Liver (tissue), 9 donors: Measurements from ENCODE around the gene TMEM167A. TPM values are rescaled to one million over a fixed set of nuclear protein-coding genes. Genes with fewer than 3 reads are reported as not detected.

Experiments
- DNase-seq: peaks from one replicate; pipeline ENCODE4 v3.0.0-alpha.2; 2017; ENCODE audit warnings: low spot score
- H3K27ac ChIP-seq, 2 donors: one replicate each; pipeline ENCODE4 v1.7.0; 2013; ENCODE audit warnings: inconsistent platforms in 2 of 2, low read length in 2 of 2, control low read depth in 1 of 2, low read depth in 1 of 2, mild to moderate bottlenecking in 1 of 2
- H3K27me3 ChIP-seq, 4 donors: one replicate each; pipeline versions ENCODE4 v1.6.1 to v1.7.0; 2013; ENCODE audit warnings: low read length in 3 of 4, inconsistent platforms in 1 of 4, mild to moderate bottlenecking in 1 of 4, moderate library complexity in 1 of 4; ENCODE audit not compliant: control insufficient read depth in 4 of 4, insufficient read depth in 4 of 4
- H3K36me3 ChIP-seq, 4 donors: one replicate each; pipeline versions ENCODE4 v1.6.1 to v1.7.0; 2013; ENCODE audit warnings: low read length in 3 of 4, mild to moderate bottlenecking in 3 of 4, low read depth in 1 of 4, moderate library complexity in 1 of 4; ENCODE audit not compliant: control insufficient read depth in 4 of 4, insufficient read depth in 3 of 4
- H3K4me1 ChIP-seq, 4 donors: one replicate each; pipeline versions ENCODE4 v1.6.1 to v1.7.0; 2013; ENCODE audit warnings: low read length in 3 of 4, mild to moderate bottlenecking in 3 of 4, moderate library complexity in 1 of 4; ENCODE audit not compliant: control insufficient read depth in 4 of 4, insufficient read depth in 4 of 4
- H3K4me3 ChIP-seq, 3 donors: one replicate each; pipeline versions ENCODE4 v1.6.1 to v1.7.0; 2013; ENCODE audit warnings: low read length in 3 of 3, control low read depth in 1 of 3, low read depth in 1 of 3, mild to moderate bottlenecking in 1 of 3
- H3K9ac ChIP-seq, 2 donors: one replicate each; pipeline ENCODE4 v1.7.0; 2013; ENCODE audit warnings: low read length in 2 of 2, mild to moderate bottlenecking in 2 of 2, moderate library complexity in 2 of 2, control low read depth in 1 of 2, low read depth in 1 of 2
- H3K9me3 ChIP-seq, 4 donors: one replicate each; pipeline versions ENCODE4 v1.6.1 to v1.7.0; 2013; ENCODE audit warnings: low read length in 3 of 4; ENCODE audit not compliant: control insufficient read depth in 4 of 4
- FOXA1 ChIP-seq: IDR thresholded peaks from 2 replicates; pipeline ENCODE4 v1.6.1; 2016; ENCODE audit warnings: antibody characterized with exemption
- GABPA ChIP-seq, 2 donors: IDR thresholded peaks in 1 of 2; conservative IDR thresholded peaks in 1 of 2; 2 replicates each; pipeline ENCODE4 v1.6.1; 2016; ENCODE audit warnings: antibody characterized with exemption in 2 of 2, mild to moderate bottlenecking in 1 of 2, moderate library complexity in 1 of 2
- HNF4A ChIP-seq, 2 donors: conservative IDR thresholded peaks; 2 replicates each; pipeline ENCODE4 v1.6.1; 2016; ENCODE audit warnings: antibody characterized with exemption in 2 of 2, mild to moderate bottlenecking in 2 of 2
- HNF4G ChIP-seq: IDR thresholded peaks from 2 replicates; pipeline ENCODE4 v1.6.1; 2016; ENCODE audit warnings: antibody characterized with exemption
- NR2F2 ChIP-seq: IDR thresholded peaks from 2 replicates; pipeline ENCODE4 v1.6.1; 2016; ENCODE audit warnings: antibody characterized with exemption
- RAD21 ChIP-seq, 2 donors: IDR thresholded peaks; 2 replicates each; pipeline ENCODE4 v1.6.1; 2016; ENCODE audit warnings: antibody characterized with exemption in 2 of 2, mild to moderate bottlenecking in 2 of 2
- RXRA ChIP-seq, 2 donors: IDR thresholded peaks; 2 replicates each; pipeline ENCODE4 v1.6.1; 2017 to 2018; ENCODE audit warnings: antibody characterized with exemption in 2 of 2, mild to moderate bottlenecking in 1 of 2
- SP1 ChIP-seq: IDR thresholded peaks from 2 replicates; pipeline ENCODE4 v1.6.1; 2018; ENCODE audit warnings: antibody characterized with exemption, mild to moderate bottlenecking
- TAF1 ChIP-seq: conservative IDR thresholded peaks from 2 replicates; pipeline ENCODE4 v1.6.1; 2016; ENCODE audit warnings: antibody characterized with exemption, mild to moderate bottlenecking
- YY1 ChIP-seq: IDR thresholded peaks from 2 replicates; pipeline ENCODE4 v1.6.1; 2016; ENCODE audit warnings: antibody characterized with exemption, mild to moderate bottlenecking
- WGBS: extraction: QIAGEN DNeasy Blood & Tissue Kit; methylation state at CpG from one replicate; pipeline ENCODE4 v1.1.7; 2013; 5-methylcytosine and 5-hydroxymethylcytosine counted together
- polyA plus RNA-seq, 2 donors: library from polyadenylated mRNA; stranded (reverse) in 1 of 2; unstranded in 1 of 2; fragments of 200-250 nt in 1 of 2; fragments of >200 nt in 1 of 2; fragmentation: Nextera tagmentation in 1 of 2; extraction: Ambion mirVana in 1 of 2; gene quantifications; one replicate each; pipeline versions ENCODE4 v1.2.1 to v1.2.3, GENCODE V29; 2013 to 2015
- total RNA-seq, 2 donors: library from RNA; depleted of rRNA; stranded (reverse); fragments of >200 nt; gene quantifications; one replicate each; pipeline ENCODE4 v1.2.3, GENCODE V29; 2014
- TF ChIP-seq, protein P1 (sequence below): IDR thresholded peaks from 2 replicates; pipeline ENCODE4 v1.6.1; 2016; ENCODE audit warnings: antibody characterized with exemption
- TF ChIP-seq, protein P2 (sequence below): fragments of 150-350 bp; IDR thresholded peaks from 2 replicates; pipeline ENCODE4 v1.5.1; 2017; ENCODE audit warnings: improper control_type of control experiment, low read depth, low read length; ENCODE audit not compliant: missing input control
- TF ChIP-seq, protein P3 (sequence below): IDR thresholded peaks from 2 replicates; pipeline ENCODE4 v1.6.1; 2016; ENCODE audit warnings: antibody characterized with exemption
- TF ChIP-seq, protein P4 (sequence below): IDR thresholded peaks from 2 replicates; pipeline ENCODE4 v1.6.1; 2016; ENCODE audit warnings: antibody characterized with exemption, mild to moderate bottlenecking
- donor health status: healthy.
- donor health status: healthy.
- donor health status: healthy.
- donor health status: healthy.
- donor health status: healthy.

The TMEM167A gene
- total and polyA plus RNA-seq, 4 donors = 27.0 to 55.2 (median 37.1) TPM

DNA sequence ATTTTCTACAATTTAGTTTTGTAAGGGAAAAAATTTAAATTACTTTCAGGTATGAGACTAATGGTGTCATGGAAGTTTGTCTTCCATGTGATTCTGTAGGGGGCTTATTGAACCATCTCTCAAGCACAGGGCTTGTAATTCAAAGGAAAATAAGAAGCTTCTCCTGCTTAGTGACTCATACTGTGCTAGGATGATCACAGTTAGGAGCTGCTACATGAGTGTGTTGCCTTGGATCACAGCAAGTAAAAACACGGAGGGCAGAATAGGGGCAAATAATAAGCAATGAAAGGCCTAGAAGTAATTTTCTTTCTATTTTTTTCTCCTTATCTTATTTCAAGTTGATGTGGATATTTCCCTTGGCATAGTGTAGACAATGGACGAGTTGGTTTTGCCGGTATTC lies 28.9 kb downstream of the TMEM167A start:
- WGBS = 94% methylated on average over 3 of the region's 3 CpGs
- H3K9me3 ChIP-seq = no peaks in the 10 kb centered on the region
- H3K9ac ChIP-seq = no peak overlapping the region
- no peaks in the 10 kb centered on the region for H3K4me1 ChIP-seq
- H3K27ac ChIP-seq = no peak overlapping the region
- DNase-seq = no peak
- no peaks in the 10 kb centered on the region for H3K27me3 ChIP-seq
- TF ChIP-seq, protein P1, sequence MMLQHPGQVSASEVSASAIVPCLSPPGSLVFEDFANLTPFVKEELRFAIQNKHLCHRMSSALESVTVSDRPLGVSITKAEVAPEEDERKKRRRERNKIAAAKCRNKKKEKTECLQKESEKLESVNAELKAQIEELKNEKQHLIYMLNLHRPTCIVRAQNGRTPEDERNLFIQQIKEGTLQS = no peak
- TF ChIP-seq, protein P2, sequence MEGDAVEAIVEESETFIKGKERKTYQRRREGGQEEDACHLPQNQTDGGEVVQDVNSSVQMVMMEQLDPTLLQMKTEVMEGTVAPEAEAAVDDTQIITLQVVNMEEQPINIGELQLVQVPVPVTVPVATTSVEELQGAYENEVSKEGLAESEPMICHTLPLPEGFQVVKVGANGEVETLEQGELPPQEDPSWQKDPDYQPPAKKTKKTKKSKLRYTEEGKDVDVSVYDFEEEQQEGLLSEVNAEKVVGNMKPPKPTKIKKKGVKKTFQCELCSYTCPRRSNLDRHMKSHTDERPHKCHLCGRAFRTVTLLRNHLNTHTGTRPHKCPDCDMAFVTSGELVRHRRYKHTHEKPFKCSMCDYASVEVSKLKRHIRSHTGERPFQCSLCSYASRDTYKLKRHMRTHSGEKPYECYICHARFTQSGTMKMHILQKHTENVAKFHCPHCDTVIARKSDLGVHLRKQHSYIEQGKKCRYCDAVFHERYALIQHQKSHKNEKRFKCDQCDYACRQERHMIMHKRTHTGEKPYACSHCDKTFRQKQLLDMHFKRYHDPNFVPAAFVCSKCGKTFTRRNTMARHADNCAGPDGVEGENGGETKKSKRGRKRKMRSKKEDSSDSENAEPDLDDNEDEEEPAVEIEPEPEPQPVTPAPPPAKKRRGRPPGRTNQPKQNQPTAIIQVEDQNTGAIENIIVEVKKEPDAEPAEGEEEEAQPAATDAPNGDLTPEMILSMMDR = no peak
- TF ChIP-seq HNF4G (no peak), SP1 (no peak), NR2F2 (no peak), GABPA (IDR thresholded peaks at IDR 0.05 in 1 of 2, conservative IDR thresholded peaks at IDR 0.05 in 1 of 2) (no peak), RAD21 (IDR thresholded peaks at IDR 0.05) (no peak), YY1 (no peak), RXRA (IDR thresholded peaks at IDR 0.05) (no peak), HNF4A (conservative IDR thresholded peaks at IDR 0.05) (no peak), TAF1 (no peak), FOXA1 (no peak)
- TF ChIP-seq, protein P3, sequence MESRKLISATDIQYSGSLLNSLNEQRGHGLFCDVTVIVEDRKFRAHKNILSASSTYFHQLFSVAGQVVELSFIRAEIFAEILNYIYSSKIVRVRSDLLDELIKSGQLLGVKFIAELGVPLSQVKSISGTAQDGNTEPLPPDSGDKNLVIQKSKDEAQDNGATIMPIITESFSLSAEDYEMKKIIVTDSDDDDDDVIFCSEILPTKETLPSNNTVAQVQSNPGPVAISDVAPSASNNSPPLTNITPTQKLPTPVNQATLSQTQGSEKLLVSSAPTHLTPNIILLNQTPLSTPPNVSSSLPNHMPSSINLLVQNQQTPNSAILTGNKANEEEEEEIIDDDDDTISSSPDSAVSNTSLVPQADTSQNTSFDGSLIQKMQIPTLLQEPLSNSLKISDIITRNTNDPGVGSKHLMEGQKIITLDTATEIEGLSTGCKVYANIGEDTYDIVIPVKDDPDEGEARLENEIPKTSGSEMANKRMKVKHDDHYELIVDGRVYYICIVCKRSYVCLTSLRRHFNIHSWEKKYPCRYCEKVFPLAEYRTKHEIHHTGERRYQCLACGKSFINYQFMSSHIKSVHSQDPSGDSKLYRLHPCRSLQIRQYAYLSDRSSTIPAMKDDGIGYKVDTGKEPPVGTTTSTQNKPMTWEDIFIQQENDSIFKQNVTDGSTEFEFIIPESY = no peak
- TF ChIP-seq, protein P4, sequence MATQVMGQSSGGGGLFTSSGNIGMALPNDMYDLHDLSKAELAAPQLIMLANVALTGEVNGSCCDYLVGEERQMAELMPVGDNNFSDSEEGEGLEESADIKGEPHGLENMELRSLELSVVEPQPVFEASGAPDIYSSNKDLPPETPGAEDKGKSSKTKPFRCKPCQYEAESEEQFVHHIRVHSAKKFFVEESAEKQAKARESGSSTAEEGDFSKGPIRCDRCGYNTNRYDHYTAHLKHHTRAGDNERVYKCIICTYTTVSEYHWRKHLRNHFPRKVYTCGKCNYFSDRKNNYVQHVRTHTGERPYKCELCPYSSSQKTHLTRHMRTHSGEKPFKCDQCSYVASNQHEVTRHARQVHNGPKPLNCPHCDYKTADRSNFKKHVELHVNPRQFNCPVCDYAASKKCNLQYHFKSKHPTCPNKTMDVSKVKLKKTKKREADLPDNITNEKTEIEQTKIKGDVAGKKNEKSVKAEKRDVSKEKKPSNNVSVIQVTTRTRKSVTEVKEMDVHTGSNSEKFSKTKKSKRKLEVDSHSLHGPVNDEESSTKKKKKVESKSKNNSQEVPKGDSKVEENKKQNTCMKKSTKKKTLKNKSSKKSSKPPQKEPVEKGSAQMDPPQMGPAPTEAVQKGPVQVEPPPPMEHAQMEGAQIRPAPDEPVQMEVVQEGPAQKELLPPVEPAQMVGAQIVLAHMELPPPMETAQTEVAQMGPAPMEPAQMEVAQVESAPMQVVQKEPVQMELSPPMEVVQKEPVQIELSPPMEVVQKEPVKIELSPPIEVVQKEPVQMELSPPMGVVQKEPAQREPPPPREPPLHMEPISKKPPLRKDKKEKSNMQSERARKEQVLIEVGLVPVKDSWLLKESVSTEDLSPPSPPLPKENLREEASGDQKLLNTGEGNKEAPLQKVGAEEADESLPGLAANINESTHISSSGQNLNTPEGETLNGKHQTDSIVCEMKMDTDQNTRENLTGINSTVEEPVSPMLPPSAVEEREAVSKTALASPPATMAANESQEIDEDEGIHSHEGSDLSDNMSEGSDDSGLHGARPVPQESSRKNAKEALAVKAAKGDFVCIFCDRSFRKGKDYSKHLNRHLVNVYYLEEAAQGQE = no peak
- H3K4me3 ChIP-seq = no peak overlapping the region
- H3K36me3 ChIP-seq = peaks cover 0 to 19% (median 3%) of the 10 kb centered on the region in 4 donors

DNA sequence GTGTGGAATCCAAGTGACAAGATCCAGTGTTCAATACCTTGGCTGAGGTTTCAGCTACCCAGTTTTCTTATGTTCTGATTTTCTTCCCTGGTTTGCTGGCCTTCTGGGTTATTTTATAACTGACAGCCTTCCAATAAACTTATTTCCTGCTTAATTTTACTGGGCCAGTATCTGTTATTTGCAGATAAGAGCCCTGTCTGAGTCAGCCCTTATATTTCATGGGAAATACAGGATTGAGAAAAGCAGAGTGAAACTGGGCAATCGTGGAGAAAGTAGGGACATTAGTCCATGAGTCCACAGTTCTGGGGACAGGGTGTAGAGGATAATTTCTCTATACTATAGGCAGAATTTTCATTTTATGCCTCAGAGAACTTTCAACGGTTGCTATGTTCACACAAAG lies 32.3 kb downstream of the TMEM167A start:
- Histone ChIP-seq H3K4me3 (no peak overlapping the region), H3K4me1 (no peaks in the 10 kb centered on the region), H3K9me3 (no peaks in the 10 kb centered on the region), H3K36me3 (no peaks in the 10 kb centered on the region), H3K27ac (no peak overlapping the region), H3K27me3 (no peaks in the 10 kb centered on the region), H3K9ac (no peak overlapping the region)
- no peak for DNase-seq
- 73% methylated on average over 2 of the region's 2 CpGs for WGBS
- TF ChIP-seq YY1 = no peak
- TF ChIP-seq, protein P4 = no peak
- TF ChIP-seq, protein P1 = no peak
- no peak for TF ChIP-seq HNF4A (conservative IDR thresholded peaks at IDR 0.05)
